Measurements from ENCODE around the gene CDK1.

Gene CDK1

GRCh38 chr10:60807499-60807898 is 29.2 kb downstream of the CDK1 start:
- Mint-ChIP-seq H3K9me3 (no peaks in the 10 kb centered on the region), H3K4me1 (ENCODE audit: low read depth in 2 of 2) (no peaks in the 10 kb centered on the region), H3K27me3 (no peaks in the 10 kb centered on the region), H3K4me3 (no peak overlapping the region), H3K36me3 (ENCODE audit: insufficient read depth) (no peaks in the 10 kb centered on the region), H3K27ac (no peak overlapping the region)
- ATAC-seq (replicated peaks) (no peak), DNase-seq (no peak)

- no peaks in the 10 kb centered on the region for H3K36me3 Mint-ChIP-seq (ENCODE audit: insufficient read depth)
- H3K27me3 Mint-ChIP-seq, result no peaks in the 10 kb centered on the region
- H3K4me1 Mint-ChIP-seq (ENCODE audit: low read depth in 2 of 2), result no peaks in the 10 kb centered on the region
- H3K4me3 Mint-ChIP-seq, result no peak overlapping the region
- H3K9me3 Mint-ChIP-seq, result no peaks in the 10 kb centered on the region
- no peak overlapping the region for H3K27ac Mint-ChIP-seq
- ATAC-seq (replicated peaks) (no peak), DNase-seq (no peak)
These were observed 29.8 kb downstream of the CDK1 start for GRCh38 chr10:60808036-60808435.

DNA sequence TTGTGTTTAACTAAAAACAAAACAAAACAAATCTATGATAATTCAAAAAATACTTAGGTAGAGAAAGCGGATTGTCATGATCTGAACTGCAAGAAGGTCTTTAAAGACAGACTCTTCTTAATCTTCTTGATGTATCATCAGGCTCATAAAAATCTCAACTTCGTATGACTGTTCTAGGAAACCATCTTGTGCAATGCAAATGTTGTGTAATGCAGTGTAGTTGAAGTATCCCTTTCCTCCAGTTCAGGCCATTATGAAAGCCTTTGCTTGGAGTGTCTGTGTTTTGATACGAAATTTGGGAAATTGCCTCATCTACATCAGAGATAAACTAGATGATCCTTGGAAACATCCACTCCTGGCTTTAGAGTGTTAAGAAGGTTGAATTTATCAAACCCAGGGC is 30.9 kb downstream of the CDK1 start:
- Mint-ChIP-seq H3K27me3 (no peaks in the 10 kb centered on the region), H3K27ac (no peak overlapping the region), H3K9me3 (no peaks in the 10 kb centered on the region), H3K36me3 (ENCODE audit: insufficient read depth) (no peaks in the 10 kb centered on the region), H3K4me3 (no peak overlapping the region), H3K4me1 (ENCODE audit: low read depth in 2 of 2) (no peaks in the 10 kb centered on the region)
- ATAC-seq (replicated peaks) (no peak), DNase-seq (no peak)

- no peak for DNase-seq
- Mint-ChIP-seq H3K9me3 (no peaks in the 10 kb centered on the region), H3K4me1 (ENCODE audit: low read depth in 2 of 2) (no peaks in the 10 kb centered on the region), H3K27me3 (no peaks in the 10 kb centered on the region), H3K36me3 (ENCODE audit: insufficient read depth) (no peaks in the 10 kb centered on the region), H3K27ac (no peak overlapping the region), H3K4me3 (no peak overlapping the region)
- no peak for ATAC-seq (replicated peaks)
These were observed 32.3 kb downstream of the CDK1 start for GRCh38 chr10:60810437-60811182.

DNA sequence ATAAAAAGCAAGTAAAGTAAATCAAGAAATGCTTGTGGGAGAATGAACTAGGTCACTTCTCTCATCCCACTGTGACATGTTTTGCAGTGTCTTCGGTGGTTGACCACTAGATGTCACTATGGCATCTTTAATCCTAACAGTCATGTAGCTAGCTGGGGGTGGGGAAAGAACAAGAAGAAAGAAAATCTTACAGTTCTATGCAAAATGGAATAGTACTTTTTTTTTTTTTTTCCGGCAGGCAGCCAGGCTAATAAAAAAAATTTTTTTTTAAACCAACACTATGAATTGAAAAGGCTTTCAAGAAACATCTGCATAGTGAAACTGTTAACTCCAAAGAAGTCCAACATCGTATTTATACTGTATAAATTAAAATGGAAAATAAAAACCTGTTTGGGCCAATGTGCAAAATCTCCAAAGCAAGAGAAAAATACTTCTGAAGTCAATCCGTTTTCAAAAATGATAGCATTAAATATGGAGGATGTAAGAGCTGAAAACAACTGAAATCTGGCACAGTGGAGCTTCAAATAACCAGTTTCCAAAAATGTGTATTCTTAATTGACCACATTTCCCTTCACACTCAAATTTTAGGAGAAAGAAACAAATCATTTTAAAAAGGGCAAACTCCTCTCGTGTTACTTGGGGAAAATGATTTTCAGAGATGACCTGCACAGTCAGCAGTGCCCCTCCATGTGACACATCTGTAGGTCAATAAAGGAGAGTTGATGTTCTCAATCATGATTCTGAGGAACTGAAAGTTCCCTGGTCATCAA is 38.5 kb downstream of the CDK1 start:
- Mint-ChIP-seq H3K36me3 (ENCODE audit: insufficient read depth) (no peaks in the 10 kb centered on the region), H3K27me3 (no peaks in the 10 kb centered on the region), H3K4me3 (peak overlapping the region in 1 of 2 donors; percentile 14), H3K9me3 (no peaks in the 10 kb centered on the region), H3K4me1 (ENCODE audit: low read depth in 2 of 2) (peaks cover 0 to 8% of the 10 kb centered on the region in 2 donors), H3K27ac (no peak overlapping the region)
- DNase-seq, result peak; percentile 18 to 26 (median 23)
- ATAC-seq (replicated peaks), result peak; percentile 77

DNA sequence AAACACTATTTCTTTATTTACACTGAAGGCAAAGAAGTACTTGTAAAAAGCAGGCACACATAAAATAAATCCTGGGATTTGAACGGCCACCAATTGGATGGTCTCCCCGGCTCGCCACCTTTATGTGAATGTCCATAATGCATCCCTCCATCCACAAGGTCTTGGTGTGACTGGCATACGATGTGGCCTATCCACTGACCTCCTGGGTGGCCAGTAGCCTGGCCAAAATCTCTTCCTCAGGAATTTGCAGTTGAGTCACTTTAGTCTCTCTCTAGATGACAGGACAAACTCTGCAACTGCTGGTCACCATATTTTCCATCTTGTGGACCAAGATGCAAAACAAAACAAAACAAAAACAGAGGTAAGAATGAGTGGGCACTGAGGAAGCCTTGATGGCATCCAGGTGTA is 39.1 kb downstream of the CDK1 start:
- no peak overlapping the region for H3K4me3 Mint-ChIP-seq
- DNase-seq (no peak), ATAC-seq (replicated peaks) (no peak)
- no peaks in the 10 kb centered on the region for H3K27me3 Mint-ChIP-seq
- peaks cover 0 to 8% of the 10 kb centered on the region in 2 donors for H3K4me1 Mint-ChIP-seq (ENCODE audit: low read depth in 2 of 2)
- no peak overlapping the region for H3K27ac Mint-ChIP-seq
- no peaks in the 10 kb centered on the region for H3K36me3 Mint-ChIP-seq (ENCODE audit: insufficient read depth)
- no peaks in the 10 kb centered on the region for H3K9me3 Mint-ChIP-seq

DNA sequence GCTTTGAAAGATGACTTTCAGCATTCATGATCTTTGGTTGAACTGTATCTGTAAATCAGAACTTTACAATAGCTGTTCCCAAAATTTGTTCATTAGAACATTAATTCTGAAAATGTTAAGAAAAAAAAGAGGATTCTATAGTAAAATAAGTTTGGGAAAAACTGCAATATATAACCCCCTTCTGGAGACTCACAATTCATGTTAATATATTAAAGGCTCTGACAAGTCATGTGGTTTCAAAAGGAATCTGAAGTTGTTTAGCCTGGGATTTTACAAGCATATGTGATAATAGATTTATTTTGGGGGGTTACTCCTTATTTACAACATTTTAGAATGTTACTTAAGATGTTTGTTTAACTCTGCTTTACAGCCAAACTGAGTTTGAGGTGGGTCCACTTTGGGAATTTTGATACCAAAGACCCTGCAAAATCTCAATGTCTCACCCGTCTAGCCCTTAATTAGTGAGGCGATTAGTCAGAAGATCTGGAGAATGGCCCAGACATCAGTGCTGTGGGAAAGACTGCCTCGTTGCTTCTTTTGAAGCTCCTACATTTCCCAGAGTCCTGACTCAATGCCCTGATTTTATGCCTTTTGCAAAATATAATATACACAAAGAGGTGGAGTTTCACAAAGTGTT is 40.0 kb downstream of the CDK1 start:
- ATAC-seq (replicated peaks) (no peak), DNase-seq (no peak)
- no peaks in the 10 kb centered on the region for H3K27me3 Mint-ChIP-seq
- peaks cover 0 to 8% of the 10 kb centered on the region in 2 donors for H3K4me1 Mint-ChIP-seq (ENCODE audit: low read depth in 2 of 2)
- H3K27ac Mint-ChIP-seq, result no peak overlapping the region
- no peaks in the 10 kb centered on the region for H3K9me3 Mint-ChIP-seq
- no peak overlapping the region for H3K4me3 Mint-ChIP-seq
- no peaks in the 10 kb centered on the region for H3K36me3 Mint-ChIP-seq (ENCODE audit: insufficient read depth)

GRCh38 chr10:60819271-60819670 is 41.0 kb downstream of the CDK1 start:
- Mint-ChIP-seq H3K36me3 (ENCODE audit: insufficient read depth) (no peaks in the 10 kb centered on the region), H3K4me1 (ENCODE audit: low read depth in 2 of 2) (peaks cover 0 to 8% of the 10 kb centered on the region in 2 donors), H3K27me3 (no peaks in the 10 kb centered on the region), H3K9me3 (no peaks in the 10 kb centered on the region), H3K27ac (peak overlapping the region in 1 of 2 donors; percentile 26), H3K4me3 (no peak overlapping the region)
- DNase-seq (no peak), ATAC-seq (replicated peaks) (no peak)

DNA sequence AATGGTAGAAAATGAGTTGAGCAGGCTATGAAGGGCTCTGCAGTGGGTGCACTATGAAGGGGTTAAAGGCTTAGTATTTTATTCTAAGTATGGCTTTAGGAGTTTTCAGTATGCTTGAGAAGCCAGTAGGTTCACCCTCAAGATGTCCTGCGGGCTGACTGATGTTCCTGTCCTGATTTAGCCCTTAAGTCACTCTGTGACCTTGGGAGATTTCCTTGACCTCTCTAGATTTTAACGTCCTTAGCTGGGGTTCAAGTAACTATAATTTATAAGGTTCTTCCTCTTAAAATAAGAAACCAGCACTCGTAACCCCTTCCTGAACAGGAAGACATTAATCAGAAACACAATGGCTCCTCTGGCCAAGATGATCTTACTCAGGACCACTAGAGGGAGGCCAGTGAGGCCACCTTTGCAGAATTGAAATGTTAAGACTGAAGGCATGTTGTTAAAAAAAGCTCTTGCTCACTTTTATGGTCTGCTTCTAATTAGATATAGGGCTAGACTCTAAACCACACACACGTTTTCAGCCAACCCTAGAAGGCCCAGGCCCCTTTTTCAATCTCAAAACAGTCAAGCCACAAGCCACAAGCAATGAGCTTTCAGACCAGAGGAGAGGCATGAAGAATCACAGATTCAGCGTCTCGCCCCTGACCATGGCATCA is 41.9 kb downstream of the CDK1 start:
- no peaks in the 10 kb centered on the region for H3K36me3 Mint-ChIP-seq (ENCODE audit: insufficient read depth)
- ATAC-seq (replicated peaks) (peak; percentile 33), DNase-seq (no peak)
- peak overlapping the region in 1 of 2 donors; percentile 26 for H3K27ac Mint-ChIP-seq
- H3K9me3 Mint-ChIP-seq, result no peaks in the 10 kb centered on the region
- H3K27me3 Mint-ChIP-seq, result peaks cover 0 to 2% of the 10 kb centered on the region in 2 donors
- no peak overlapping the region for H3K4me3 Mint-ChIP-seq
- H3K4me1 Mint-ChIP-seq (ENCODE audit: low read depth in 2 of 2), result peaks cover 0 to 8% of the 10 kb centered on the region in 2 donors

GRCh38 chr10:60821656-60822055 is 43.4 kb downstream of the CDK1 start:
- DNase-seq, result no peak

GRCh38 chr10:60822809-60823208 is 44.5 kb downstream of the CDK1 start:
- H3K4me3 Mint-ChIP-seq, result no peak overlapping the region
- no peak overlapping the region for H3K27ac Mint-ChIP-seq
- peaks cover 16 to 21% of the 10 kb centered on the region in 2 donors for H3K27me3 Mint-ChIP-seq
- ATAC-seq (replicated peaks) (no peak), DNase-seq (no peak)
- H3K4me1 Mint-ChIP-seq (ENCODE audit: low read depth in 2 of 2), result peaks cover 0 to 13% of the 10 kb centered on the region in 2 donors
- no peaks in the 10 kb centered on the region for H3K36me3 Mint-ChIP-seq (ENCODE audit: insufficient read depth)
- H3K9me3 Mint-ChIP-seq, result no peaks in the 10 kb centered on the region

More at GRCh38 chr10:60821656-60822055, 43.4 kb downstream of the CDK1 start:
- no peak for ATAC-seq (replicated peaks)
- no peaks in the 10 kb centered on the region for H3K9me3 Mint-ChIP-seq
- peaks cover 0 to 11% of the 10 kb centered on the region in 2 donors for H3K4me1 Mint-ChIP-seq (ENCODE audit: low read depth in 2 of 2)
- no peak overlapping the region for H3K4me3 Mint-ChIP-seq
- H3K27me3 Mint-ChIP-seq, result peaks cover 11 to 16% of the 10 kb centered on the region in 2 donors
- no peak overlapping the region for H3K27ac Mint-ChIP-seq
- no peaks in the 10 kb centered on the region for H3K36me3 Mint-ChIP-seq (ENCODE audit: insufficient read depth)

- H3K9me3 Mint-ChIP-seq, result no peaks in the 10 kb centered on the region
- H3K27ac Mint-ChIP-seq, result no peak overlapping the region
- no peak overlapping the region for H3K4me3 Mint-ChIP-seq
- DNase-seq (no peak), ATAC-seq (replicated peaks) (no peak)
- H3K4me1 Mint-ChIP-seq (ENCODE audit: low read depth in 2 of 2), result peaks cover 0 to 13% of the 10 kb centered on the region in 2 donors
- H3K27me3 Mint-ChIP-seq, result peaks cover 21 to 26% of the 10 kb centered on the region in 2 donors
- no peaks in the 10 kb centered on the region for H3K36me3 Mint-ChIP-seq (ENCODE audit: insufficient read depth)
These were observed 45.0 kb downstream of the CDK1 start for GRCh38 chr10:60823324-60823723.

GRCh38 chr10:60825520-60825919 is 47.2 kb downstream of the CDK1 start:
- DNase-seq, result no peak
- no peak overlapping the region for H3K27ac Mint-ChIP-seq
- peaks cover 28 to 33% of the 10 kb centered on the region in 2 donors for H3K27me3 Mint-ChIP-seq
- no peaks in the 10 kb centered on the region for H3K9me3 Mint-ChIP-seq
- no peaks in the 10 kb centered on the region for H3K36me3 Mint-ChIP-seq (ENCODE audit: insufficient read depth)
- no peak overlapping the region for H3K4me3 Mint-ChIP-seq
- H3K4me1 Mint-ChIP-seq (ENCODE audit: low read depth in 2 of 2), result peaks cover 0 to 5% of the 10 kb centered on the region in 2 donors
- no peak for ATAC-seq (replicated peaks)

All from effector memory CD8-positive, alpha-beta T cell (primary cell).